SU-DHL-6 (cell line): Measurements from ENCODE around the gene RNF5.
A peak's percentile ranks its signal among the peaks of the same experiment; 100 is the strongest.

Source experiments
- H2AFZ ChIP-seq: fragments of 200-600 bp; sonication (generic); 2 replicates; pipeline ENCODE4 v1.6.1; 2014; ENCODE audit warnings: low read depth, mild to moderate bottlenecking, moderate library complexity, mixed read lengths, antibody characterized with exemption, low read length; ENCODE audit not compliant: severe bottlenecking
- H3F3A ChIP-seq: fragments of 200-600 bp; shearing (Covaris generic); 2 replicates; pipeline ENCODE4 v1.6.0; 2016; ENCODE audit warnings: antibody characterized with exemption, mild to moderate bottlenecking; ENCODE audit not compliant: insufficient read depth
- H3K27ac ChIP-seq: fragments of 200-600 bp; sonication (generic); 2 replicates; pipeline ENCODE4 v1.5.1; 2016; ENCODE audit warnings: low read depth, mild to moderate bottlenecking, low read length, moderate library complexity, mixed read lengths
- H3K27me3 ChIP-seq: fragments of 200-600 bp; sonication (generic), shearing (Covaris generic); 2 replicates; pipeline ENCODE4 v1.6.0; 2014; ENCODE audit warnings: mild to moderate bottlenecking, low read length
- H3K36me3 ChIP-seq: fragments of 200-600 bp; sonication (generic); 2 replicates; pipeline ENCODE4 v1.6.1; 2014; ENCODE audit warnings: mild to moderate bottlenecking, low read length, mixed read lengths
- H3K4me2 ChIP-seq: fragments of 300-600, 200-600 bp; shearing (Covaris generic), sonication (generic); 2 replicates; pipeline ENCODE4 v1.6.0; 2014; ENCODE audit warnings: low read length, low read depth, mild to moderate bottlenecking; ENCODE audit not compliant: poor library complexity, severe bottlenecking
- H3K4me3 ChIP-seq: fragments of 200-600 bp; sonication (generic); 2 replicates; pipeline ENCODE4 v1.5.1; 2014; ENCODE audit warnings: antibody characterized with exemption, low read length, mild to moderate bottlenecking, mixed read lengths; ENCODE audit not compliant: insufficient read depth, poor library complexity, severe bottlenecking
- H3K79me2 ChIP-seq: fragments of 200-600 bp; sonication (generic); 2 replicates; pipeline ENCODE4 v1.6.1; 2014; ENCODE audit warnings: mild to moderate bottlenecking, low read length, moderate library complexity; ENCODE audit not compliant: insufficient read depth
- H3K9ac ChIP-seq: fragments of 200-600 bp; sonication (generic); 2 replicates; pipeline ENCODE4 v1.7.0; 2014; ENCODE audit warnings: mild to moderate bottlenecking, low read length
- H3K9me2 ChIP-seq: fragments of 200-600 bp; sonication (generic); replicated peaks from 2 replicates; pipeline ENCODE4 v1.6.1; 2014; ENCODE audit warnings: low read length; ENCODE audit not compliant: insufficient read depth
- H3K9me3 ChIP-seq: fragments of 200-600 bp; sonication (generic); 2 replicates; pipeline ENCODE4 v1.6.1; 2014; ENCODE audit warnings: low read length, mixed read lengths; ENCODE audit not compliant: insufficient read depth
- H4K20me1 ChIP-seq: fragments of 200-600 bp; sonication (generic); 2 replicates; pipeline ENCODE4 v1.6.1; 2014; ENCODE audit warnings: low read depth, mild to moderate bottlenecking, antibody characterized with exemption, low read length, moderate library complexity, mixed read lengths
- EZH2phosphoT487 ChIP-seq: fragments of 200-600 bp; sonication (generic), shearing (Covaris generic); conservative IDR thresholded peaks from 2 replicates; pipeline ENCODE4 v1.6.1; 2018; ENCODE audit warnings: mild to moderate bottlenecking, antibody characterized with exemption, low read length, moderate library complexity, mixed read lengths
- TF ChIP-seq, protein P1 (sequence below): fragments of 200-600 bp; sonication (generic); IDR thresholded peaks from one replicate; pipeline ENCODE4 v1.5.1; 2017; ENCODE audit warnings: antibody characterized with exemption, mild to moderate bottlenecking, low read length, moderate library complexity; ENCODE audit not compliant: insufficient read depth, poor library complexity, severe bottlenecking

Gene RNF5

DNA sequence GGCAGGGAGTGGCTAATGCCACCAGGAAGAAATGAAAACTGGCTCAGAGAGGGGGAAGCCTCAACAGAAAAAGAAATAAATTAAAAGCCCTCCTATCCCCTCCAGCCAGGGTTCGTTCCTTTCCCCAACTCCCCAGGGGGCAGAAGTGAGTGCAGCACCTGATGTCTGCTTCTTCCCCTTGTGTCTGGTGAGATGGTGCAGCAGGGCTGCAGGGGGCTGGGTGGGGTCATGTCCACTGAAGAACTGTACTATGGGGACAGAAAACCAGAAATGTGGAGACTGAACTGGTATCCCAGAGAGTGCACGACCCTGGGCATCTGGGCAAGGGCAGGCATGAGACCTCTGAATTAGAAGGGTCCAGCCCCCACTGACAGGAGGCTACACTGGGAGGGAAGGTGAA lies 9.9 kb upstream of the RNF5 start:
- Histone ChIP-seq H3K4me3 (no peak overlapping the region), H3K4me2 (no peak overlapping the region), H3K79me2 (no peaks in the 10 kb centered on the region; the same call in 1 of the 2 replicates), H3F3A (no peaks in the 10 kb centered on the region), H3K9me2 (no peaks in the 10 kb centered on the region), H3K9ac (no peak overlapping the region), H3K27me3 (no peaks in the 10 kb centered on the region), H3K36me3 (no peaks in the 10 kb centered on the region), H2AFZ (no peak overlapping the region), H3K9me3 (no peaks in the 10 kb centered on the region), H3K27ac (0 out of 2 replicates have a peak overlapping the region, but pooled peaks have one; percentile 2), H4K20me1 (no peaks in the 10 kb centered on the region)
- TF ChIP-seq, protein P1, sequence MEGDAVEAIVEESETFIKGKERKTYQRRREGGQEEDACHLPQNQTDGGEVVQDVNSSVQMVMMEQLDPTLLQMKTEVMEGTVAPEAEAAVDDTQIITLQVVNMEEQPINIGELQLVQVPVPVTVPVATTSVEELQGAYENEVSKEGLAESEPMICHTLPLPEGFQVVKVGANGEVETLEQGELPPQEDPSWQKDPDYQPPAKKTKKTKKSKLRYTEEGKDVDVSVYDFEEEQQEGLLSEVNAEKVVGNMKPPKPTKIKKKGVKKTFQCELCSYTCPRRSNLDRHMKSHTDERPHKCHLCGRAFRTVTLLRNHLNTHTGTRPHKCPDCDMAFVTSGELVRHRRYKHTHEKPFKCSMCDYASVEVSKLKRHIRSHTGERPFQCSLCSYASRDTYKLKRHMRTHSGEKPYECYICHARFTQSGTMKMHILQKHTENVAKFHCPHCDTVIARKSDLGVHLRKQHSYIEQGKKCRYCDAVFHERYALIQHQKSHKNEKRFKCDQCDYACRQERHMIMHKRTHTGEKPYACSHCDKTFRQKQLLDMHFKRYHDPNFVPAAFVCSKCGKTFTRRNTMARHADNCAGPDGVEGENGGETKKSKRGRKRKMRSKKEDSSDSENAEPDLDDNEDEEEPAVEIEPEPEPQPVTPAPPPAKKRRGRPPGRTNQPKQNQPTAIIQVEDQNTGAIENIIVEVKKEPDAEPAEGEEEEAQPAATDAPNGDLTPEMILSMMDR, result no peak
- TF ChIP-seq EZH2phosphoT487, result no peak

DNA sequence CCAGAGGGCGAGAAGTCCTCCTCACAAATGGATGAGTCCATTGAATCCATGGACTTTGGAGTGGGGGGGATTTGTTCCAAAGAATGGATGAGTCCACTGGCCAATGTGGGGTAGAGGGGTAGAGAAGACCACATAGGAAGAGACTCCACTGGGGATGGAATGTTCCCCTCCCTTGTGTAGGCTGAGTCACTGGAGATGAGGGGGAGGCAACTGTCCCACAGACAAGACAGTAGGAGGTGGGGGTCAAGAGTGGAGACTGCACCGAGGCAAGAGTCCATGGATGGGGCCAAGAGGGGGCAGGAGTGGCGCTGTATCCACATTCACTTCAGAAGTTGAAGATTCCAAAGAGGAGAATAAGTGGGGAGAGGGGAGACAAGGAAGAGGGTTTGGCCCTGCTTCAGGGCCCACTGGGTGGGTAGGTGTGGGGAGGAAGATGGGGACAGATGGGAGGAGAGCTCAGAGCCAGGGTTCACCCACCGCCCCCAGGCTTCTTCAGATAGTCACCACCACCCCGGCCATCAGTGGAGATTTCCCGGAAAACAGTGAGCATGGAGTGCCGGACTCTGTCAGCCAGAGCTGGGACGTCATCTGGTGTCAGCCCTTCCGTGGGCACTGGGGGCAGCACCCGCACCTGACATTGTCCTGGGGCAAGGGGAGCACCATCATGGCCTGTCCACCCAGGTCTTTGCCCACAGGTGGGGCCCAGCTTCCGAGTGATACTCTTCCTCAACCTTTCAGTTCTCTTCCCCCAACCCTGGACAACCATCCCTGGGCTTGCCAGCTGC lies 9.2 kb upstream of the RNF5 start:
- Histone ChIP-seq H3K9me2 (no peaks in the 10 kb centered on the region), H3K27ac (no peak overlapping the region)

DNA sequence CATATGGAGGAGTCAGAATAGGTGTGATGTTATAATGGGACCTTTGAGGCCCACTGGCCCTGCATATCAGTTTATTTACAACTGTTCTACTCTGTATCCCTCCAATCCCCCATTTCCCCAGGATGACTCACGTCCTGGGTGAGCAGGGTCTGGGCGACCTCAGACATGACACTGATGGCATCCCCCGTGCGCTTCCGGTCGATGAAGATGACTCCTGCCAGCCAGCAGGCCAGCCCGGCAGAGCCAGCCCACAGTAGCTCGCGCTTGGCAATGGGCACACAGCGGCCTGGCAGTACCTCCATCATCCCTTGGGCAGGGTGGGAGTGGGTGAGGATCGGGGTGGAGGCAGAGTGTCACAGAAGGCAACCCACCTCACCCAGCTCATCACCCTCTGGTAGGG lies 7.9 kb upstream of the RNF5 start:
- H3K79me2 ChIP-seq, result peaks cover 14% of the 10 kb centered on the region
- no peaks in the 10 kb centered on the region for H3K9me3 ChIP-seq
- no peaks in the 10 kb centered on the region for H3K9me2 ChIP-seq
- H2AFZ ChIP-seq, result no peak overlapping the region
- H4K20me1 ChIP-seq, result no peaks in the 10 kb centered on the region
- no peak overlapping the region for H3K9ac ChIP-seq
- no peaks in the 10 kb centered on the region for H3K36me3 ChIP-seq
- H3K27me3 ChIP-seq, result no peaks in the 10 kb centered on the region
- TF ChIP-seq EZH2phosphoT487, result no peak
- TF ChIP-seq, protein P1, result no peak
- no peaks in the 10 kb centered on the region for H3F3A ChIP-seq
- no peak overlapping the region for H3K27ac ChIP-seq
- no peak overlapping the region for H3K4me3 ChIP-seq
- no peak overlapping the region for H3K4me2 ChIP-seq

More for the DNA sequence above, 9.2 kb upstream of the RNF5 start:
- Histone ChIP-seq H3K9me3 (no peaks in the 10 kb centered on the region), H3K9ac (no peak overlapping the region), H3K36me3 (no peaks in the 10 kb centered on the region), H3K27me3 (no peaks in the 10 kb centered on the region), H4K20me1 (no peaks in the 10 kb centered on the region), H3K79me2 (peaks cover under 1% of the 10 kb centered on the region; the same call in 1 of the 2 replicates), H3F3A (no peaks in the 10 kb centered on the region), H3K4me2 (no peak overlapping the region), H2AFZ (no peak overlapping the region), H3K4me3 (no peak overlapping the region)
- TF ChIP-seq EZH2phosphoT487, result no peak
- TF ChIP-seq, protein P1, result no peak
